Stimulated activated CD8-positive, alpha-beta memory T cell treated with anti-CD3 and anti-CD28 coated beads, Interleukin-4, amount 100 ng/mL, for 1 hour (primary cell): Measurements from ENCODE around the gene CDKN1A.
"Not testable (repeated sequence)": the region's sequence is repeated elsewhere in the genome, so short reads cannot be mapped to it uniquely, and the experiment has no call there.

Source experiments
- DNase-seq, 2 donors: peaks; one replicate each; pipeline ENCODE4 v3.0.0-alpha.2; 2020; ENCODE audit warnings: low read depth in 2 of 2, low spot score in 1 of 2

The CDKN1A gene

GRCh38 chr6:36695414-36695813 is 16.9 kb downstream of the CDKN1A start:
- DNase-seq = no peak

DNA sequence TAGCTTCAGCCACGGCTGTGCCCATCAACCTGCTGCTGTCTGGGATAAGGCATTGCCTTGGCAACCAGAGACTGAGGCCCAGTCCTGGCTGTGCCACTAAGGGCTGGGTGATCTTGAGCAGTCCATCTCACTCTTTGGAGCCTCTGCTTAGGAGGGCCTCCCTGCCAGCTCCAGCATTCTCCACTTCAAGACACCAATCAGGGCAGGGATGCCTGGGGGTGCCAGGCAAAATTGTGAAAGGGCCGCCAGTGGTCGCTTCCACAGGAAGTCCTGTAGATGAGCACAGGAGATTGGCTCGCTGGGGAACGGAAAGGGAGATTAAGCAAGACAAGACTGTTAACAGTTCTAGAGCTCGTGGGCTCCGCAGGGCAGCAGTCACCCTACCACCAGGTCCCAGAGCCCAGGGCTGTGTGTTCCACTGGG is 19.0 kb downstream of the CDKN1A start, which contains the start of gene RAB44:
TSS of gene RAB44 (plus strand) at position 346 of the 423 bp plus-strand sequence. CDS start 6,410 bp downstream, outside the sequence.
- DNase-seq = no peak

DNA sequence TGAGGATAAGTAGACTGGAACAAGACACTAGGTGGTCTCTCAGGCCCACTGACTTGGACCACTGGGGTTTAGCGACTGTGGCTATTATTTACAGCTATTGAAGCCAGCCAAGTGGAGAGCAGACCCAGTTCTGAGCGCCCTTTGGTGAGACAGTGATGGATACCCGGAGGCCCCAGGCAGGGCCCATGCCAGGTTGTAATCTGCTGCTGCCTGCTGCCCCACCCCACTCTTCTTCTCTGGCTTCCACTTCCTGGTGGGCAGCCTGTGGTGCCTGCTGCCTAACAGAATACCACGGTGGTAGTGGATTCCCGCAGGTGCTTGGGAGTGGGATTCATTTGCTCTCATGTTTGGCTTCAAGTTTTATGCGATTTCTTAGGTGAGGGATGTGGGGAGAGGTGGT is 19.7 kb downstream of the CDKN1A start:
- no peak for DNase-seq

- DNase-seq = no peak
Observed at GRCh38 chr6:36698871-36699271, 20.4 kb downstream of the CDKN1A start.

DNA sequence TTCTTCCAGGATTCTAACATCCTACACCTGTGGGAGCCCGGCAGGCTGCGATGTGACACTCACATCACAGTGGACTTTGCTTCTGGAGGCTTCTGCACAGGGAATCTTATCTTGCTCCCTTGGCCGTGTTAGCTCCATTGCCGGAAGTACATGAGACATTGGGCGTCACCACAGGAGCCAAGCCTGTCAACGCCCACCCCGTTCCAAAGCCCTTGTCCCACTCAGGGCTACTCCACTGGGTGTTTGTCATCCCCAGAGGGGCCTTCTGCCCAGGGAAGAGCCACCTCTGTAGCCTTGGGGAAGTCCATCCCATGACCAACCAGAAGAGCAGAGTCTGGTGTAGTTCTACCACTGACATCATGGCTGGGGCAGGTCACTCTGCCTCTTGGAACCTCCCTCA is 20.8 kb downstream of the CDKN1A start:
- no peak for DNase-seq

DNA sequence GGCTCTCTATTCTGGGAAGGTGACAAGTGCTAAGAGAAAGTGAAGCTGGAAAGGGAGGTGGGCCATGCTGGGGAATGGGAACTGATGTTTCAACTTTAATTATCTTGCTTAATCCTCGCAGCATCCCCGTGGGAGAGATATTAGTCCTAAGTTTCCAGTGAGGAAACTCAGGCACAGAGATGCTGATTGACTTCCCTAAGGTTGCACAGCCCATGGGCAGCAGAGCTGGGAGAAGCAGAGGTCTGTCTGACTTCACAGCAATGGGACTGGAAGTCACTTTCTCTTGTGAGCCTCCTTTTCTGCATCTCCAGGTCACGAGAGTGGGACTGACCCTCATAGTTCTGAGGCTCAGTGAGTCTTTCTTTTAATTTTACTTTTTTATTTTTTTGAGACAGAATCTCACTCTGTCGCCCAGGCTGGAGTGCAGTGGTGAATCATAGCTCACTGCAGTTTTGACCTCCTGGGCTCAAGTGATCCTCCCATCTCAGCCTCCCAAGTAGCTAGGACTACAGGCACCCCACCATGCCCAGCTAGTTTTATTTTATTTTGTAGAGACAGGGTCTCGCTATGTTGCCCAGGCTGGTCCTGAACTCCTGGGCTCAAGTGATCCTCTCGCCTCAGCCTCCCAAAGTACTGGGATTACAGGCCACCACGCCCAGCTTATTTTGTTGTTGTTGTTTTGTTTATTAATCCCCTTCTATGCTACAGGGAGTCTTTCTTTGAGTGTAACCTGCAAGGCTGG is 21.7 kb downstream of the CDKN1A start:
- DNase-seq = no peak

- no peak for DNase-seq
Observed at GRCh38 chr6:36700831-36701230, 22.3 kb downstream of the CDKN1A start.

DNA sequence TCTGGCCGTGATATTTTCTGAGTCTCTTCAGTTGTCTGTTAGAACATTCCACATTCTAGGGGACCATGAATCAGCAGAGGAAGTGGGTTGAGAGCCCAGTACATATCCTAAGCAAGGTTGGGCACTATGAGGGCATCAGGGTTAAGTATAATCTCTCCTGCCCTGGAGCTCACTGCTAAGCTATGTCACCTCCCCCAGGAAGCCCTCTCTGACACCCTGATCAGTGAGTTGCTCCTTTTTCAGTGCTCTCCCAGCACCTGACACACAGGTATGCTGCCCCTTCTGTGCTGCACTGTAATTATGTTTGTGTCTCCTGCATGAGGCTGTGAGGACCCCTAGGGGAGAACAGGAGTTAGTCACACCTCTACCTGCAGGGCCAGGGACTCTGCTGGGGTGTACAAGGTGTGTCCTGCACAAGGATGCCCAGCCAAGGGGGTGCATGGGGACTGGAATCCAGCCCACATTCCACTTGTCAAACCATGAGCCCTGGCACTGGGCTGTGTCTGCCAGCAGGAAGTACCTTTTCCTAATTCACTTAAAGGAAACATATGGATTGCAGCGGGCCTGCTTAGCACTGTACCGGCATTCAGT is 23.0 kb downstream of the CDKN1A start:
- no peak for DNase-seq

GRCh38 chr6:36702656-36703055 is 24.1 kb downstream of the CDKN1A start:
- DNase-seq = no peak

- no peak for DNase-seq
Observed at GRCh38 chr6:36703081-36703606, 24.6 kb downstream of the CDKN1A start.

DNA sequence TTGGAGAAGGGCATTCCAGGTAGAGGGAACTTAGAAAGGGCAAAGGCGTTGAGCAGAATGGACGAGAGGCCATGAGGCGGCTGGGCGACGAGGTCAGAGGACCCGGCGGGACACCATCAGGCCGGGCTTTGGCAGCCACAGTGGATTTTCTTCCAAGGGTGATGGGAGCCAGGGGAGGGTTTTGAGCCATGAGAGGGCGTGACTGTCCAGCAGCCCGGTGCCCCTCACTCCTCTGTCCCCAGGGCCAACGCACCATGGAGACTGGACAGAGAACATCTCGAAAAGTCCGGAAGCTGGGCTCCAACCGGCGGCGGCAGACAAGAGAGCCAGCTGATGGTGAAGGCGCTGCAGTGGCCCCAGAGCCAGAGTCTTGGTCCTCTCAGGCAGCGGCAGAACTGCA is 25.5 kb downstream of the CDKN1A start:
- DNase-seq = no peak

DNA sequence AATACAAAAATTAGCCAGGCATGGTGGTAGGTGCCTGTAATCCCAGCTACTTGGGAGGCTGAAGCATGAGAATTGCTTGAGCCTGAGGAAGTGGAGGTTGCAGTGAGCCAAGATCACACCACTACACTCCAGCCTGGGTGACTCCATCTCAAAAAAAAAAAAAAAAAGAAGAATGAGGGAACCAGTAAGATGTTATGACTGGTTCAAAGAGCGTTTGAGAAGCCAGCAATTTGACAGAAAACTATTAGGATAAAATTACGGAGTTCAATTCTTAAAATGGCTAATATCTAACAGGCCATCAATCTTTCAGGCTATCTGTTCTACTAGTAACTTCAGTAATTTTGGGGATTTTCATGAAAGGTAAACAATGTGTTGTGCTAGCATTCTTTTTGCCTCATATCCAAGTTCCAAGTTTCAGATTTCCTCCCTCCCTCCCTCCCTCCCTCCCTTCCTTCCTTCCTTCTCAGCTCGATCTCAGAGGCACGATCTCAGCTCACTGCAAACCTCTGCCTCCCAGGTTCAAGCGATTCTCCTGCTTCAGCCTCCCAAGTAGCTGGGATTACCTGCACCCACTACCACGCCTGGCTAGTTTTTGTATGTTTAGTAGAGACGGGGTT is 26.6 kb downstream of the CDKN1A start:
- not testable (repeated sequence) for DNase-seq

- DNase-seq = no peak
Observed at GRCh38 chr6:36706339-36706738, 27.8 kb downstream of the CDKN1A start.

DNA sequence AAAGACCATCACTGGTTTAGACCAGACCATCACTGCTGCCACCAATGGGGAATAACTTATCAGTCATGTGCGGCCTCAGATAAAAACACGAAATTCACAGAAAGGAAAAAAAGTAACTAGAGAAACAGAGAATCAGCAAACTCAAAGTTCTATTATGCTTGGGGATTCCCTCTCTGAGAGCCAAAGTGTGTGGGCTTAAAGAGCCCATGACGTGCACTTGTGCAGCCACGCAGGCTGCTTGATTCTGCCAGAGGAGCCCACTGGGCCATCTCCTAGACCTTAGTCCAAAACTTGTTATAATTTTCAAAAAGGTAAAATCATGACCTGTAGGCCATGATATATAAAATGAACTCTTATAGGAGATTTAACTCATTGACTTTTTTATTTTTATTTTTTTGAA is 34.3 kb downstream of the CDKN1A start:
- no peak for DNase-seq

DNA sequence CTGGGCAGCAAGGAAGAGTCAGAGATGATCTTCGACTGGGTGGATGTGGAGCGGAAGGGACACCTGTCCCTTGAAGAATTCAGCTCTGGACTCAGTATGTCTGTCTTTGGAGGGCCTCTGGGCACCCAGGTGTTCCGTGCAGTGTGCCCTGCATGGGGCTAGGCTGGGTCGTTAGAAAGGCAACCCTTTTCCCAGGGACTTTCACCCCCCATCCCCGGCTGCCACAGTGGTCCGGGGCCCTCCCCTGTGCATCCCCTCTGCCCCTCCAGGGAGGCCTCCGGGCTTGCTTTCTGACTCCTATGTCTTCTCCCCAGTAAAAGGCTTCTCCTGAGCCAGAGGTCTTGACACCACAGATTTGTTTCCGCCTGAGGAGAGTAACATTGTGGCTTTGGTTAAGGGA is 35.3 kb downstream of the CDKN1A start:
- no peak for DNase-seq

DNA sequence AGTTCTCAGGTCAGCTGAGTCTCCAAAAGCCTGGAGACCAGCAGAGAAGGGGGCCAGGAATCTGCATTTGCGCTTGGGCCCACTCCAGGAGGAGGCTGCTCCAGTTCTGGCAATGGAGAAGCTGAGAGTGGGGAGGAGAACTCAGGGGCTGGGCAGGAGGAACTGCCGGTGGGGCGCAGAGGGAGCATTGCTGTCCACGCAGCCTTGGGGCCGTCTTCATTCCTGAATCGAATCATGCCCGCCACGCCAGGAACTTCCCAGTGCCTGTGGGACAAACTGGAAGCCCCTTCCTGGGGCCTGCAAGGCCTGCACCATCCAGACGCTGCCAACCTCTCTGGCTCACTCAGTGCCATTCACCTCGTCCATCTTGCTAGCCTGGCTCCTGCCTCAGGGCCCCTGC is 36.0 kb downstream of the CDKN1A start:
- no peak for DNase-seq

DNA sequence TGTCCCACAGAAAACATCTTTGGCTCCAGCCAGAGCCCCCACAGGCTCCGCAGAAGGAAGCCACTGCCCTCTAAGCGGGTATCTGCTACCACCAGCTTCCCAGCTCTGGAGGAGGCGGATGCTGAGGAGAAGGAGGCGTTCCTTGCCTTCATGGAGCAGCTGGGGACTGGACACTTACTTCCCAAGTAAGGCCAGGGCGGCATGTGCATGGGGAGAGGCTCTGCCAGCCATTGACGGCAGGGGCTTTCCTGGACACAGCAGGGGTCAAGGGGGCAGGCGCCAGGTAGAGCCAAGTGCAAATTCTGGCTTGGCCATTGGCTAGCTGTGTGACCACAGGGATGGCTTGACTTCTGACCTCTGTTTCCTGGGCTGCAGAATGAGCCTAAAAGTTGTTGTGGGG is 37.0 kb downstream of the CDKN1A start:
- no peak for DNase-seq

DNA sequence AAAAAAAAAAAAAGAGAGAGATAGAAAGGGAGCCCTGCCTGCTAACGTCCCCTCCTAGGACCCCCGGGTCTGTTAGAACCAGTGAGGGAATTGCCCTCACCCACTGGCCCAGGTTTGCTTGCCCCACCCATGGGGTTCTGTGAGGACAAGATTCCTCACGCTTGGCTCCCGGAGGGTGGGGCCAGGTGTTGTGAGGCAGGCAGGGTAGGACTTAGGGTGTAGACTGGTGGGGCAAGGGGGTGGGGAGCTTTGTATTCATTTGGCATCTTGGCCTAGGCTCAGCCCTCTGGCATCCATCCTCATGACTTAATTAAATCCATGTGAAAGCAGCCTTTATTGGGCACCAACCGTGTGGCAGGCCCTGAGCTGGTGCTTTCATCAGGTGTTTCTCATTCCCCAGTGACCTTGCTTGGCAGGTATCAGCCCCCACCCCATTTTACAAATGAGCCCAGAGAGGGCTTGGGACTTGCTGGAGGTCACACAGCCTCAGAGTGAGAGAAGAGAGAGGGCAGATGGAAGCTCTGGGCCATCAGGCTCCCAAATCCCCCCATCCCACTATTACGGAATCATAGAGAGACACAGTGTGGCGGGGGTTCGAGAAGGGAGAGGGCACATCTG is 38.1 kb downstream of the CDKN1A start:
- DNase-seq = no peak

- no peak for DNase-seq
Observed at GRCh38 chr6:36717231-36717825, 38.8 kb downstream of the CDKN1A start.

DNA sequence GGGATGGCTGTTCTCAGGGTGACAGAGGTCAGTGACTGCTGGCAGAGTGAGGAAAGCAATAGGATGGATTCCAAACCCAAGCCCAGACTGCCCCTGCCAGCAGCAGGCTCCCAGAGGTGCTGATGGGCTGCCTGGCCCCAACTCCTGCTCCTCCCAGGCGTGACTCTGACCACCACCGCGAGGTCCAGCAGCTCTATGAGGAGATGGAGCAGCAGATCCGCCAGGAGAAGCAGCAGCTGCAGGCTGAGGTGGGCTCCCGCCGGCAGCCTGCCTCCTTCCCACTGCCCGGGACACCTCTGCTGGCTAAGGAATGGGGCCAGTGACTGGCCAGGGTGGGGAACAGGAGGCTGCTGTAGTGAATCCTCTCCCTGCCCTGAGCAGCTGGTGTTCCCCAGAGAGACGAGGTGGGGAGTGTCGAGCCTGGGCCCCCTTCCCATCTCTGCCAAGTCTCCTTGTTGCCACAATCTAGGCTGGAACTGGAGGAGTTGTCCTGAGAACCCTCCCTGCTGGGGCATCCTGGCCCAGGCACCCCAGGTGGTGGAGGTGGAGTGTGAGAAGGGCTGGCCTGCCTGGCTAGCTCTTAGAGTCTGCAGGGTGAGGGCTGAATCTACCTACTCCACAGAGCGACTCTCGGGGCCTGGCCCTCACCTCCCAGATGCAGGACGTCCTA is 39.5 kb downstream of the CDKN1A start:
- no peak for DNase-seq

GRCh38 chr6:36718560-36718959 is 40.0 kb downstream of the CDKN1A start:
- no peak for DNase-seq
